Kidney epithelial cell (primary cell): ENCODE data around the gene DNER. TPM values are rescaled to one million over a fixed set of nuclear protein-coding genes. Genes with fewer than 3 reads are reported as not detected.

ENCODE experiments used
- DNase-seq: peaks from one replicate; pipeline ENCODE4 v3.0.0-alpha.2; 2010; ENCODE audit warnings: low read depth
- H3K27me3 ChIP-seq: 2 replicates; pipeline ENCODE4 v1.6.0; 2011; ENCODE audit warnings: low read length; ENCODE audit not compliant: control insufficient read depth, insufficient read depth
- H3K36me3 ChIP-seq: 2 replicates; pipeline ENCODE4 v1.5.1; 2011; ENCODE audit warnings: low read length; ENCODE audit not compliant: control insufficient read depth, insufficient read depth
- H3K4me3 ChIP-seq: 2 replicates; pipeline ENCODE4 v1.5.1; 2011; ENCODE audit warnings: low read depth, mild to moderate bottlenecking, control low read depth, low read length
- CTCF ChIP-seq: IDR thresholded peaks from 2 replicates; pipeline ENCODE4 v1.5.1; 2011; ENCODE audit warnings: mild to moderate bottlenecking, moderate library complexity, low read length, control low read depth, inconsistent platforms; ENCODE audit not compliant: insufficient read depth, poor library complexity, severe bottlenecking
- total RNA-seq: library from RNA; depleted of rRNA; stranded (reverse); fragments of >200 nt; gene quantifications from 2 replicates; pipeline ENCODE4 v1.2.3, GENCODE V29; 2015

The DNER gene
- total RNA-seq, 1 donor from 2014 or later, result 5.5 TPM

GRCh38 chr2:229564300-229564907 lies 150.0 kb downstream of the DNER start:
- Histone ChIP-seq H3K27me3 (no peaks in the 10 kb centered on the region), H3K36me3 (no peaks in the 10 kb centered on the region), H3K4me3 (no peak overlapping the region)
- TF ChIP-seq CTCF, result no peak
- DNase-seq, result no peak

- Histone ChIP-seq H3K27me3 (no peaks in the 10 kb centered on the region), H3K4me3 (no peak overlapping the region), H3K36me3 (no peaks in the 10 kb centered on the region)
- no peak for DNase-seq
- TF ChIP-seq CTCF, result no peak
Measured at GRCh38 chr2:229563388-229563787, 151.0 kb downstream of the DNER start.

GRCh38 chr2:229562472-229563127 lies 151.8 kb downstream of the DNER start:
- no peaks in the 10 kb centered on the region for H3K27me3 ChIP-seq
- no peaks in the 10 kb centered on the region for H3K36me3 ChIP-seq
- no peak for DNase-seq
- no peak for TF ChIP-seq CTCF
- H3K4me3 ChIP-seq, result no peak overlapping the region

GRCh38 chr2:229559986-229560385 lies 154.4 kb downstream of the DNER start:
- Histone ChIP-seq H3K4me3 (no peak overlapping the region), H3K36me3 (no peaks in the 10 kb centered on the region), H3K27me3 (no peaks in the 10 kb centered on the region)
- DNase-seq, result no peak
- TF ChIP-seq CTCF, result no peak

GRCh38 chr2:229553091-229553490 lies 161.3 kb downstream of the DNER start:
- H3K36me3 ChIP-seq, result no peaks in the 10 kb centered on the region

More at GRCh38 chr2:229553091-229553490, 161.3 kb downstream of the DNER start:
- Histone ChIP-seq H3K27me3 (no peaks in the 10 kb centered on the region), H3K4me3 (no peak overlapping the region)
- TF ChIP-seq CTCF, result no peak
- no peak for DNase-seq
